Amniotic epithelial cell (primary cell): ENCODE results near the gene PTPRM.

Source experiments
- DNase-seq: peaks from one replicate; pipeline ENCODE4 v3.0.0-alpha.2; 2010; ENCODE audit warnings: low read depth

The PTPRM gene

DNA sequence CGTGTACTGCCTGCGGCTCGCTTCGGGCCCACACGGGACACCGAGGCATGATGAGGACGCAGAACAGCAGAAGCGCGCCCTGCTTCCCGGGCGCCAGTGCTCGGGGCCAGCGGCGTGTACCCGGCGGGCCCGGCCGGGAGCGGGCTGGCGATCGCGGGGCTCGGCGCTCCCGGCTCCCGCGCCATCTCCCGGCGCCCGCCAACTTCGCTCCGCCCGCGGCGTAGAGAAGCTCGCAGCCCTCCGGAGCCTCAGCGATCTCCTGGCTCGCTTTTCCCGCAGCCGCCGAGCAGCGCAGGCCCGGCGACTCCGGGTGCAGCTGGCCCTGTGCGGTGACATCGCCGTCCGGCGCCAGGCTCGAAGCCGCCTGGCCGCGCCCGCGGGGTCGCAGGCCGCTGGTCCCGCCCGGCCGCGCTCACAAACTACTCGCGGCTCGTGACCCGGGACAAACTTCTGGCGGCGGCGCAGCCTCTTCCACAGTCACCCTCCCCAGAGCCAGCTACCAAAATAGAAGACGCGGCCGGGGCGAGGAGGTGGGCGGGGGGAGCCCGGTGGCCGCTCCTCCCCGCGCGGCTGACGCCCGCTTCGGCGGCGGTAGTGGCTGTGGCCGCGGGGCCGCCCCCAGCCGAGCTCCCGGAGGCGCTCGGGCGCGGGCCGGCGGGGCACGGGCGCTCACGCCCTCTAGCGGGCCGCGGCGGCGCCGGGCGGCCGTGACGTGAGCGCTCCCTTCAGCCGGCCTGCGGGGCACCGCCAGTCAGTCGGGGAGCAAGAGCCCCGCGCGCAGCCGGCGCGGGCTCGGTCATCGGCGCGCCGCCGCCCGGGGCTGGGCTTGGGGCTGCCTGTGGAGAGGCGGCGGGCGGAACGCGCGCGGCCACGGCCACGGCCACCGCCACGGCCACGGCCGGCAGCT, at the start of gene PTPRM:
Gene PTPRM, plus strand, starts transcription at position 750 of the 907 bp plus-strand sequence. CDS start 503 bp downstream, outside the sequence.
- DNase-seq, result peak; percentile 65

DNA sequence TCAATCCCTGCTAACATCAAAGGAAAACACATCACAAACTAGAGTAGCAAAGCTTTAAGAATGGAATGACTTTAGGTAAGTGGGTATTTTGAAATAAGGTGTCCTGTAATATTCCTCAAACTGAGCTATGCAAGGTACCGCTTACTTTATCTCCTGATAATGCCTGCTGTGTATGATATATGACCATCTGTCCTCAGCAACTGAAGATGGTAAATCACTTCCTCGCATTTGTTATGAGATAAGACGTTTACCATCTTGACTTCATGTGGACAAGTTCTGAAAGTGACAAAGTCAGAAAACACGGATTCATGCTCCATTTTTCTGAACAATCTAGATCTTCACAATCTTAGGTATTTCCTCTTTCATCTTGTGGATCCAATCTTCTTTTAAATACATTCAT, 49.3 kb upstream of the PTPRM start:
- no peak for DNase-seq

DNA sequence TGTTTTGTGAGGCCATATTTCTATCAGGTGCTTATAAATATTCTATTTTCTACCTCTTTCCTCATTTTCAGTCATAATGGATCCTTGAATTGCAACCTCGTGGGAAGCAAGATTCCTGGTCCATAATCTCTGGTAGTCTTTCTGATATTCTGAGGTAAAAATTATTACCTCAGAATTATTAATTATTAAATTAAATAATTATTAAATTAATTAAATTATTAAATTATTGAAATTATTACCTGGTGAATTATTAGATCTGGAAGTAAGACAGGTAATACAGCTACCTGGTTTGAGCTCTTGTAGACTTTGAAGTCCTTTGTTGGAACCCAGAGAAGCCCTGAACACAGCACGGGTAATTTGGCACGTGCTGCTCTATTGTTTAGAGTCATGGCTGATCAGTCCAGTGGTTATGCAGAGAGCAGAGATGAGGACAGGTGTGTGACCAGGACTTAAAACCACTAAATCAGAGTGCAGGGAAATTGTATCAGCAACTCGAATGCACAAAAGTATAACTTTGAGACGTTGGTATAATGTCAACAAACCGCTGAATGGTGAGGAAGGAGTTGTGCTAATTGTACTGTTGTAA, 46.8 kb upstream of the PTPRM start:
- no peak for DNase-seq

DNA sequence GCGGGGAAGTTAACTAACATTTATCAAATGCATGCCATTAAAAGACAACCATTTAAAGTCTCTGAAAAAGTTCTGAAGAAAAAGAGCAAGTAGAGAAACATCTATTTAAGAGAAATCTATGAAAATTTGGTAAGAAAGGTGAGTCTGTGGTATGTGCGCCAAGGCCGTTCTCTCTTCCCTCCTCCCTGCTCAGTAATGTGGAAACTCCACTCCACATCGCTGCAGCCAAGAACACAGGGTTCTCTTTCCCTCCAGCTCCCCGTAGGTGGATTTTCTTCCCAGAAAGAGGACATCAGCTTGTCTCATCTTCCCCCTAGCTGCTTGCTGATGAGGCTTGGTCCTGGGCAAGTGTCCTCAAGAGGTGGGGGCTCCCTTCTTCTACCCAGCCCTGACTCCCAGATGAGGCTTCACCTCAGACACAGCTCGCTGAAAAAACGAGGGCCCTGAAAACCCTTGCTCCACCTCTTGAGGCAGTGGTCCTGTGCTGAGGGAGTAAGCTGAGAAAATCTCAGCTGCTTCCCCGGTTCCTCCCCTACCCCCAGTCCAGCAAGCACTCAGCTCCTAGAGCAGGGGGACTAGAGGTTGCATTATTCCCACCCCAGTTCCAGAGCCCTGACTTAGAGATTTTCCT, 45.8 kb upstream of the PTPRM start:
- no peak for DNase-seq

DNA sequence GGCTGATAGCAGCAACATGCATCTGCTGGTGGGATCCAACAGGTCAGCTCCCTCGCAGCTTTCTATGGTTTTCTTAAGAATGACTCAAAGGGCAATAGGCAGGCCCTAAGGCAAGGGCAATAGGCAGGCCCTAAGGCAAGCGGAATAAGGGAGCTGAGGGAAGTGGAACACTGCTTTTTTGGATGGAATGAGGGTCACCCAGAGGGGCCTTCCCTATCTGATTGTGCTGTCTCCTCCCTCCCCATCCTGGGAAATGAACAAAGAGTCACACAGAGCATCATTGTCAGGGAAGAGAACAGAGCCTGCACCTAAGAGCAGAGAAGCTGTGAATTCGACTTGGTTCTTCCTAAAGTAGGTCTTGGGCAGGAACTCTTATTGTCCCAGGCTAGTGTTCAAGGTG, 43.3 kb upstream of the PTPRM start:
- DNase-seq, result no peak

DNA sequence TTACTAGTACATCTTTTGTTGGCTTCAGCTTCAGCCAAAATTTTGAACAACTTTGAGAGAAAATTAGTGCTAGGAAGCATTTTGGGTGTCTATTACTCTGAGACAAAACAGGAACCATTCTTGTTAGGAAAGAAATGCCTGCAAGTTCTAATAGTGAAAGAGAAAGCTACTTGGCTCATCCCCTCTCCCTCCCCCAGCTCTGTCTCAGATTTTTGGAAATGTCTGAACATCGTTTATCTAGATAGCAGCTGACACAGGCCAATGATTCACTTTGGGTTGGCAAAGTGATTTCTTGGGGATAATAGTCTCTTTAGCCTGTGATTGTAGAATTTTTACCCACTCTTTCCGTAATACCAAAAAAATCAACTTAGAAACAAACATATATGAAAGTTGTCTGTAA, 42.3 kb upstream of the PTPRM start:
- DNase-seq, result peak; percentile 48

DNA sequence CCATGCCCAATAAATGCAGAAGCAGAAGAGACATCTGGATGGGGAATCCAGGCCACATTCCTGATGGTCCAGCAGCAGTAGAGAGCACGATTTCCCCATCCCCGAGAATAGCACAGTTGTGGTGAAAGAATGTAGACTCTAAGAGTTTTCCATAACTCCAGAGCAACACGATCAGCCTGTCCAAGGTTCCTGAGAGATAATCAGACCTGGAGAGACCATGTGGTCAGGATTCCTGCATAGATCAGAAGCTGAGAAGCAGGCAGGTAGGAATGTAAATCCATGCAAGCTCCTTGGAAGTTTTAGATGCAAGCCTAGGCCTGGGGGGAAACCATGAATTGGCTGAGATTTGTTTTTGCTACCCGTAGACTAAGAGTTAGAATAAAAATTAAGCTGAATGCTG, 34.2 kb upstream of the PTPRM start:
- peak; percentile 32 for DNase-seq

DNA sequence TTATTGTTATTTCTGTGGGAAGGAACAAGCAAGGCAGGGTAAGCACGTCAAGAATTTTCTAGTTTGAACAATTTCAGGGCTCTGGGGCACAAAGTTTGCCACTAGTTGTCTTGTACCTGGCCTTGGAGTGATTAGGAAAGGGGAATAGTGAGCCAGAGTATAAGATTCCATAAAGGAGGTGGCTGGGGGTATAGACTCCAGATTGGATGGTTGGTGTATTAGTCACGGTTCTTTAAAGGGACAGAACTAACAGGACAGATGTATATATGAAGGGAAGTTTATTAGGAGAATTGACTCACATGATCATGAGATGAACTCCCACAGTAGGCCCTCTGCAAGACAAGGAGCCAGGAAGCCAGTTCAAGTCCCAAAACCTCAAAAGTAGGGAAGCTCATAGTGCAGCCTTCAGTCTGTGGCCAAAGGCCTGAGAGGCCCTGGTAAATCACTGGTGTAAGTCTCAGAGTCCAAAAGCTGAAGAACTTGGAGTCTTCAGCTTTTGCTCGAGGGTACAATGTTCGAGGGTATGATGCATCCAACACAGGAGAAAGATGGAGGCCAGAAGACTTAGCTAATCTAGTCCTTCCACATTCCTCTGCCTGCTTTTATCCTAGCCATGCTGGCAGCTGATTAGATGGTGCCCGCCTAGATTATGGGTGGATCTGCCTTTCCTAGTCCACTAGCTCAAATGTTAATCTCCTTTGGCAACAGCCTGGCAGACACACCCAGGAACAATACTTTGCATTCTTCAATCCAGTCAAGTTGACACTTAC, 31.5 kb upstream of the PTPRM start:
- no peak for DNase-seq

DNA sequence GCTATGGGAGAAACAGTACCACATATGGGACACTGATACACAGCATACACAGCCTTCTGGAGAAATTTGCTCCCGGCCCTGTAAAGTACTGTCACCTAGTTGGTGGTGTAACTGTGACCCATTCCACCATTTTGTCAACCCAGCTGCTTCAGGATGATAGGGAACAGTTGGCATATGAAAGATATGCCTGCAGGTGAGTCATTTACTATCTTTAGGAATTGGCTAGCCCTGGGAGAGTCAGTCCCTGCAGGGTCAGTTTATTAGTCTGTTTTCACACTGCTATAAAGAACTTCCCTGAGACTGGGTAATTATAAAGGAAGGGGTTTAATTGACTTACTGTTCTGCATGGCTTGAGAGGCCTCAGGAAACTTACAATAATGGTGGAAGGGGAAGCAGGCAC, 30.0 kb upstream of the PTPRM start:
- no peak for DNase-seq

DNA sequence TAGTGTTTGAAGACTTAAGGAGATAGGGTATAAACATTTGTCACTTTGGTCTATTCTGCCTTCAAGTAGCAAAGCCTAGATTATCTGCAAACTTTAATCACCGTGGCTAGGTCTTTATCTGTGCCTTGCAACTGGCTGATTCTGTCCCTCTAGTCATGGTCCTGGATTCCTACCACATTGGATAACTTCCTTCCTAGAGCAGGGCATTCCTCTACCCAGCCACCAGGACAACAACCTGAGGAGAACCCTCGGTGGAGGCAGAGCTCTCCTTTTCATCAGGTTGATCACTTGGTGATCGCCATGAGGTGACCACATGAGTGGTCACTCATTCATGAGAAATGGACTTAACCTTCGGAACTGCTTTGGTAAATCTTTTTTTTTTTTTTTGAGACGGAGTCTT, 25.3 kb upstream of the PTPRM start:
- DNase-seq, result no peak

DNA sequence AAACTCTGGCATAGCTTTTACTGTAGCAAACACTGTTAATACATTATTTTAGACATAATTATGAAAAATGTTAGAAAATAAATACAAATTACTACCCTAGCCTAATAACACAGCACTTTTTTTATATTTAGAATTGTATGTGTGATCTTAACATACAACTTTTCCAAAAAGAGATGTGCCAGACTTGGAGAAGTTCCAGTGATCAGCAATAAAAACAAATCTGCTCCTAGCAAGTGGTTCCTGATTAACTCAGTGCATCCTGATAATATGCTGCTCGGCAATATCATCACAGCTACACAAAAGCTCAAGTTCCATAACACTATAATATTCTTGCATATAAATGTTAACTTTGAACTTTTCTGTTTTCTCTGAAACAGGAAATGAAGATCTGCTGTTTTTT, 22.4 kb upstream of the PTPRM start:
- DNase-seq, result no peak

DNA sequence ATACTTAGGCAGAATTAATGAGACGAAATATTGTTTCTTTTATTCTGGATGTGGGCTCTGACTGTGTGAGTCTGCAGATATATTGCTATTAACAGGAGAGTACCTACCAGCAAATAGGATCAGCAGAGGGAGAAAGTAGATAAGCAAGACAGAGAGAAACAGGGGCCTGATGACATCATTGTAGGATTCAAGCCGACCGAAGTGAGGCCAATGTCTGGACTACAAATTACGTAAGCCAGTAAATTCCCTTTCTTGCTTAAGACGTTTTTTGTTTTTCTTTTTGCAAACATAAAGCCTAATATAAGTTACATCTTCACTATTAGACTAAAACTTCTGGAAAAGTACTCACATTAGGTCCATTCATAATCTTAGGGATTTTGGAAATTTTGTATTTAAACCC, 21.4 kb upstream of the PTPRM start:
- DNase-seq, result peak; percentile 75

DNA sequence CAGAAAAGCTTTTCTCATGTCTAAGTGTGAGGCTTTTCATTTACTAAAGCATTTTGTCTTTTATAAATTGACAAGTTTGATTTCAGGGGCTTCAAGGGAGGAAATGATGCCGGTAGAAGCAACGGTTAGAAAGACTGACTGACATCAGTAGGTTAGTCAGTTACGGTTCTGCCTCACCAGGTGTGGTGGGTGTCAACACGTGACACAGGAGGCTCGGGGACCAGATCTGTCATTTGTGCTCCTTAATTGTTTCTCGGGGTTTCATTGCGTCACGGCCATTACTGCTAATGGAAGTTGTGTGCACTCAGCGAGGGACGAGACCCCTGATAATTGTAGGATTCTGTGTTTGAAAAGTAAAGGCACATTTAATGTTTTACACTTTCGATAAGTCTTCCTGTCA, 18.9 kb upstream of the PTPRM start:
- DNase-seq, result no peak

DNA sequence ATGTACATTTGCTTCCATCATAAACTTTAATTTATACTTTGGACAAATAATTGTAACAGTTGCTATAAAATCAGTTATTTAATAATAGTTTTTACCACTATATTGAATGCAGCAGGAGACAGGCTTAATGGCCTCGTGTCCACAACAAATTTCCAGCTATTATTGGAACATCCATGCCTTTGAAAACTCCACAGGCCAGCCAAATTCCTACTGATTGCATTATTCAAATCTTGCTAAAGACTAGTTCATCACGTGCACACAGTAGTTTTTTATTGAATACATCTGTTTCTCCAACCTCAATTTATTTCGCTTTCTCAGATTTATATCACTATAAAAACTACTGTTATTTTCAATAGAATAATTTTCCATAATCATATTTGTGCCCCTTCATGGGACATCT, 18.4 kb upstream of the PTPRM start:
- DNase-seq, result no peak

DNA sequence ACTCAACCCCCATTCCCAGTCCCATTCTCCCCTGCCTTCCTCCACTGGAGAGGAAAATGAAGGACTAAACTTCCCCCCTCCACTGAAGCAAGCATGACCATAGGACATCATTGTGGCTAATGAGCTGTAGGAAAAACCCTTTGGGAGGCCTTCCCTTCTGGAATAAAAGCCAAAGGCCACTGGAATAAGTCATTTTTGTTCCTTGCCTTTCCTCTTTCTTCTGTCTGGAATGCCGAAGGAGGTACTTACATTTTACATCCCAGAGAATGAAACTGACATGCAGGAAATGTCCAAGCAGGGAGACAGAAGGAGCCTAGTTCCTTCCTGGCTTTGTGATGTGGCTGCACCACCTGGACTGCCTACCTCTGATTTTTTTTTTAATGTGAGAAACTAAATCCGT, 9.1 kb upstream of the PTPRM start:
- DNase-seq, result no peak

DNA sequence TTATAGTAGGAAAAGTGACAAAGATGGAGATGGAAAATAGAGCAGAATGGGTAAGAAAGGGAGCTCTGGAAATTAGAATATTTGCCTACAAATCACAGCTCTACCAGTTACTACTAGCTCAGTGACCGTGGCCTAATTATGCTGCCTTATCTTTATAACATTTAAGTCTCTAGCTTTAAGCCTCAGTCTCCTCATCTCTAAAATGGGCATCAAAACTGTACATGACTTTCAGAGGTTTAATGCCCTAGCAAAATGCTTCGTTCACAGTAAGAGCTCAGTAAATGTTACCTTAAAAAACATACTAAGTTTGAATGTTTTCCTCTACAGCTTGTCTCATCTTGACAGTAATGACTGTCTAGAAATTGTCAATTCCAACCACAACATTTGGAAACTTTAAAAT, 8.3 kb upstream of the PTPRM start:
- DNase-seq, result no peak

DNA sequence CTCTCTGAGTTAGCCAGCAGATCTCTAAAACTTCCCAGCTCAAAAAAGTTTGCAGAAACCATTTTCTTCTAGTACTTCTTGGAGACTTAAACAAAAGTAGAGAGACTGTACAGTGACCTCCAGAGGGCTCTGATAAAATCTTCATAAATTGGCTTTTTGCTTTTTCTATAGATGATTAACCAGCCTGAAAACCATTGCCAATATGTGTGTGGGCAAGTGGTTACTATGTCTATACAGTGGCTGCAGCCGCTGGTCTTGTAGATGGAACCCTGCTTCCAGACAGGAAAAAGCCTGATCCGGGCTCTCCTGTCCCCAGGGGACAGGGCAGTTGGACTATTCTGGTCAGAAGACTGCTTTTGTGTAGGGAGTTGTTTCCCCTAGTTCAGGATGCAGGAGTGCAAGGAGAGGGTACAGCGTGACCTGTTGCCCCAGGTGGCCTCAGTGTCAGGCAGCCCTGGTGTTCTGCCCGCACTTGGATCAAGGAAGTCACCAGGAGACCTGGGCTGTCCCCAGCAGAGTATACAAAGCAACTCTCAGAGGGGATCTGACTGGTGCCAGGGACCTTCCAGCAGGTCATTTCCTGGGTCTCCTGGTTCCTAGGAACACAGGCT, 7.3 kb upstream of the PTPRM start:
- no peak for DNase-seq

DNA sequence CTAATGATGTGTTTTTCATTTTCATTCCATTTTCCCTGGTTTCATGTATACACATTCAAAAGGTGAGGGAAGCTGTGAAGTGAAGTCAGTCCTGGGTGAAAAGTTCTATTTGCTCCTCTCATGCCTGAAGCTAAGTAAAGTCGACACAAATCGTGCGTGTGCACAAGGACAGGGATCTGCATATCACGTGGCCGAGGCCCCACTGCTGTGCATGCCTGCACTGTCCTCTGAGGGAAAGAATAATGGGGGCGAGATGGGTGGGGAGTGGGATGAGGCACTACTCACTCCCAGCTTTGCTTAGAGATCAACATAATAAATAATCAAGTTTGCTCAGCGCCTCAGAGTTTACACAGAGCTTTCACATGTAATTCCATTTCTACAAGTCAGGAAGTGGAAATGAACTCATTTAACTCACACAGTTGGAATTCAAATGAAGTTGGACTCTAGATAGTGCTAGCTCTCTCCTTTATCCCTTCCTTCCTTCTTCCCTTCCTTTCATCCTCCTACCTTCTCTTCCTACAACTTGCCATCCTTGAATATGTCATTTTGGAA, 5.1 kb upstream of the PTPRM start:
- DNase-seq, result no peak

DNA sequence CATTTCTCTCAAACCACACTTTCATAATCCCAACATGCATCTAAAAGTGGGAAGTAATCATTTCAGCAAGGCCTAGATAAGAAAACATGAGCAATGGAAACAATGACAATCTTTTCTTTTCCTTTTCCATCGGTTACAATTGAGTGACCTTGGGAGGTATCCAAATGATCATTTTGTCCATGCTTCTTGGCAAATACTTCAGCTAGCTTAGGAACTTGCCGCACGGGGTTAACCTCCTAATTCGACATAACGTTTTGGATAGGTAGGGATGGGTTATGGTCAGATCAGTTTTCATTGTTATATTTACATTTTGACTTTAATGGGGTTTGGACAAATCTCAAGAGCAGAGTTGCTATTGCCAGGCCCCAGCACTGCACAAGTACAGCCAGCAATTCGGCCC, 4.6 kb upstream of the PTPRM start:
- no peak for DNase-seq

DNA sequence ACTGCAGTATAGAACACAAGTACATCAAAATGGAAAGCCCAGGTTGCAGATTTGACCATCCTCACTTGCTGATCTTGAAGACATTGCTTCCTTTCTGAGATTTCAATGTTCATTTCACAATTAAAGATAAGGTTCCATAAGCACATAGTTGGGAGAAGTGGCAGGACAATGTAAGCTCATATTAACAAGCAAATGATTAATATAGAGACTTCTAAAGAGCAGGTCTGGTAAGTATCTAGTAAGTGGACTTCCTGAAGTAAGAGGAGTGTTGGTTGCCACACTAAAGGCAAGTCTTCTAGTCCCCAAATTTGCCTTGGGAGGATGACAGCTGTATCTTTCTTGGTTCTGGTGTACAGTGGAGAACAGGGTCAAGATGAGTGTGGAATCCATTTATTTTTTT, 1.4 kb upstream of the PTPRM start:
- no peak for DNase-seq

DNA sequence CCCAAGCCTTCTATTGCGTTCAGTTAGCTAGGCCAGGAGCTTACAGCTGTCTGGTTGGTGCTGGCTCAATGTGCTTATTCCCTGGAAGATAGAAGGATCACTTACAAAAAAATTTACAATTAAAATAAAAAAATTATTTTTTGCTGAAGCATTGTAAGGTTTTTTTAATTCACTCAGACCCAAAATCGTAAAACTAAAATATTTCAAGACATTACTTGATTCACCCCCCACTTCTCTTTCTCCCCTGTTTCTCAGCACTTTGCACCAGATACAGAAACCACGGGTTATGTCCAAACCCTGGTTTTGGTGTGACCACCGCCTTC, 911 bp upstream of the PTPRM start:
- no peak for DNase-seq
